GM19463 (cell line): ENCODE data around the gene IQCE.

Experiments used
- ATAC-seq: cut with Tn5 transposase; IDR thresholded peaks from one replicate; pipeline ENCODE4 v1.9.1; 2021; ENCODE audit warnings: mild to moderate bottlenecking, moderate library complexity; ENCODE audit not compliant: unreplicated experiment

IQCE gene

GRCh38 chr7:2657920-2658671 lies 99.3 kb downstream of the IQCE start:
- no peak for ATAC-seq

DNA sequence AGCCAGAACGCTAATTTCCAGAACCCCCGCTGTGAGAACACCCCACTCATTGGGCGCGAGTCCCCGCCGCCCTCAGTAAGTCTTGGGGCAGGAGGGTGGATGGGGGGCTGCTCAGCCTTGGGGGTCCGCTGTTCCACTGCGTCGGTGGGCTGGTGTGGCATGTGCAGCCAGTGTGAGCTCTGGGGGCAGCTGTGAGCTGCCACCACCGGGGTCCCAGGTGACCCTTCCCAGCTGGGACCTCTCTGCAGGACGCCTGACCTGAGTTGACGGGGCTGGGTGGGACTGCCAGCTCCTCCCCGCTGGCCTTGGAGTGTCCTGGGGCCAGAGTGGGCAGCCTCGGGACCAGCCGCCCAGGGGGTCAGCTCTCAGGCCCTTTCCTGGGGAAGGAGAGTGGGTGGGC lies 100.2 kb downstream of the IQCE start:
- no peak for ATAC-seq

- ATAC-seq: no peak
These were observed 101.0 kb downstream of the IQCE start for GRCh38 chr7:2659556-2660358.

DNA sequence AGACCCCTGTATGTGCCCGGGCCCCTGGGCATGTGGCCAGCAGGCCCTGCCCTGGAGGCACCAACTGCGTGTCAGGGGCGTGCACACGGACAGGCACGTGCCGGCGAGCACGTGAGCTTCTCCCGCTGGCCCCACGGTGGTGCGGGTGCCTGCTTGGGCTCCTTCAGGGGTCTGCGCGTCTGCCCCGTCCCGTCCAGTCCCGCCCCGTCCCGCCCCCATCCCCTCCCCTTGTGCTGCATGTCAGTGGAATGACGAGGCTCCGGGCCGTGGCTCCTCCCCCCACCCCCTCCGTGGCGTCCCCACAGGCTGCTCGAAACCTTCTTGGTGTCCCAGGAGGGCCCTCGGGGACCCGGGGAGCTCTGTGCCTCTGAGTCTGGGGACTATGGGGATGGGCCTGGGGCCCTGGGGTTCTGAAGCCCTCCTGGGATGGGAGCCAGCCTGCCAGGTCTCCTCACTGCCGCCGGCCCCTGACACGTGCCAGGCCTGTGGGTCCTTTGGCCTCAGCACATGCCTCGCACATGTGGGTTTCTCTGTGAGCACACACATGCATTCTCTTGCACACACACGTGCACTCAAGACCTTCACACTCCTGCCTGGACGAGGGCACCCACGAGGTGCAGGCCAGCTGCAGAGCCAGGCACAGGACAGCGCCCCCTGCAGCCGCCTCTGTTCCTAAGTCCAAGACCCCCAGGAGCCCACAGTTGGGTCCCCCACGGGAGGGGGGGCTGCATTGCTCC lies 101.7 kb downstream of the IQCE start:
- ATAC-seq: no peak

- no peak for ATAC-seq
These were observed 102.3 kb downstream of the IQCE start for GRCh38 chr7:2661096-2661449.

DNA sequence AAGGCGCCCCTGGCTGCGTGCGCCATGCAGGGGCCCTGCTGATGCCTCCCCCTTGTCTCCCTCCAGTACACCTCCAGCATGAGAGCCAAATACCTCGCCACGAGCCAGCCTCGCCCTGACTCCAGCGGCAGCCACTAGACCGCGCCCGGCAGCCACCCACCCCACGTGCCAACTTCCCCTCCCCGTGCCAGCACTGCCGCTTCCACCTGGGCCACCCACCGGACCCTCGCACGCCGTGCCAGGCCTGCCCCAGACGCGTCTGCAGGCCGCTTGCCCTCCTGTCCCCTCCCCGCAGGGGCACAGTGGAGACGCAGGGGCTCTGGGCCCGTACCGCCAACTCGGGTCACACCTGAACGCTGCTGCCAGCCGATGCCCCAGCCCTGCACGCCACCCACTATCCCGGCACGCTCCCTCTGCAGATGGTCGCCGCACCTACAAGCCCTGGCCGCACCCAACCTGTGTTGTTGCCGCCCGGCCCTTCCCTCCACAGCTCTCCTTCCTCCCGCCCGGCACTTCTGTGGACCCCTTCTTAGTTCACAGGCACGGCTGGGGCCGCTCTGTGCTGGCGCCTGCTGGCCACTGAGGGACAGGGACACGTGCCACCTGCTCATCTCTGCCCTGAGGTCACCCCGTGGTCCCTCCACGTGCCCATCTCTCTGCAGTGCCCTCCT lies 103.0 kb downstream of the IQCE start:
- ATAC-seq: no peak

- no peak for ATAC-seq
These were observed 103.7 kb downstream of the IQCE start for GRCh38 chr7:2662273-2663120.

DNA sequence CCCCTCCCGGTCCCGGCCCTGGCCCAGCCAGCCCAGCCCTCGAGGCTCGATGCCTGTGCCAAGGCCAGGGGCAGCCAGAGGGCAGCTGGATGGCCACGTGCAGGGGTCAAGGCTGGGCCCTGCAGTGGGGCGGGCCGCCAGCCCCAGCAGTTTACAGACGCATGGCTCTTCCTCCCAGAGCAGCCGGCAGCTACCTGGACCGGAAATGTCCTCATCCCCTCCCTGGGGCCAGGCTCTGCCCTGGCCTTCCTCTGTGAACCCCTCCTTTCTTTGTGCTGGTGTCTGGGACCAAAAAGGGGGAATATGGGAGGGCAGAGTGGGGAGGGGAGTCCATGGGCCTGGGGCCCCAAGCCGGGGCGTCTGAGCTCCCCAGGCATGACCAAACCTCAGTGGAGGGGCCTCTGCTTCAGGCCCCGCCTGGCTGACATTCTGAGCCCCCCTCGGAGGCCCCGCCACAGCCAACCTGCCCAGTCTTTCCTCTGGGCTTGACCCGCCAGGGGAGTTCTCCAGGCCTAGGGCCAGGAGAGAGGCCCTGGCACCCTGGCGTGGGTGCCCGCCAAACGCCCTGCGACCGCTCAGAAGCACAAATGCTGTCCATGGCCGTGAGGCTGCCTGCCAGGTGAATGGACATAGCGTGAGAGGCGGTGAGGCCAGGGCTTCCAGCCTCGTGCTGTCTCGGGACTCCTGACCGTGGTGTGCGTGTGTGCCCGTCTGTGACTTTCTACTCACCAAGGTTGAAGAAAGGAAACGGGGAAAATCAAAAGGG lies 104.5 kb downstream of the IQCE start:
- ATAC-seq: no peak

DNA sequence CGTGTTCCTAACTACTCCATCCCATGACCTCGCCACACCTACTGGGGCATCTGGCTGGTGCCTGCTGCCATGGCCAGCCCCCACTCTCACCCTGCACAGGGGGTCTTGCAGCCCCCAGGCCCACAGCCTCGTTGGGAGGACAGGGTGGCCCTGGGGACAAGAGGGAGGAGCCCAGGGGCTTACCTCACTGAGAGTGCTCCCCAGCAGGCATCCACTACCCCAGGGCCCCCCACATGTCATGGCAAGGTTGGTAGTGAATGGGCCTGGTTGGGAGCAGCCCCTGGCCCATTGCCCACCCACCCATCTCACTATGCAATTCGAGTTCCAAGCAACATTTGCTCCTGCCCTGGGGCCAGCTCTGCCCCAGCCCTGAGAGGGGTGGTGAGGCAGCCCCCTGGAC lies 105.2 kb downstream of the IQCE start:
- no peak for ATAC-seq
